Skeletal muscle cell (primary cell): ENCODE measurements around the gene METRN.
A peak's percentile ranks its signal among the peaks of the same experiment; 100 is the strongest.

Experiments used
- DNase-seq: peaks from one replicate; pipeline ENCODE4 v3.0.0-alpha.2; 2010; ENCODE audit warnings: low read depth
- H3K4me3 ChIP-seq: 2 replicates; pipeline ENCODE4 v1.5.1; 2011; ENCODE audit warnings: low read depth, mild to moderate bottlenecking, control low read depth, low read length, moderate library complexity

Gene METRN

DNA sequence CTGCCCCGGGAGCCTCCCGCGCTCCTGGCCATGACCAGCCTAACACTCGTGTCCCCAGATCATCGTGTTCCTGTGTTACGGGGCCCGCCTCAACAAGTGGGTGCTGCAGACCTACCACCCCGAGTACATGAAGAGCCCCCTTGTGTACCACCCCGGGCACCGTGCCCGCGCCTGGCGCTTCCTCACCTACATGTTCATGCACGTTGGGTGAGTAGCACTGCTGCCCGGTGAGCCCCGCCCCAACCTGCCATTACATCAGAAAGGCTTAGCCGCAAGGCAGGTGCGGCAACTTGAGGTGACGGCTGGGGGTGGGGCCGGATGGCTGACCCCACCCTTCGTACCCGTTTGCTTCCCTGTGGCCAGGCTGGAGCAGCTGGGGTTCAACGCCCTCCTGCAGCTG, 38.0 kb upstream of the METRN start:
- no peak overlapping the region for H3K4me3 ChIP-seq
- no peak for DNase-seq

DNA sequence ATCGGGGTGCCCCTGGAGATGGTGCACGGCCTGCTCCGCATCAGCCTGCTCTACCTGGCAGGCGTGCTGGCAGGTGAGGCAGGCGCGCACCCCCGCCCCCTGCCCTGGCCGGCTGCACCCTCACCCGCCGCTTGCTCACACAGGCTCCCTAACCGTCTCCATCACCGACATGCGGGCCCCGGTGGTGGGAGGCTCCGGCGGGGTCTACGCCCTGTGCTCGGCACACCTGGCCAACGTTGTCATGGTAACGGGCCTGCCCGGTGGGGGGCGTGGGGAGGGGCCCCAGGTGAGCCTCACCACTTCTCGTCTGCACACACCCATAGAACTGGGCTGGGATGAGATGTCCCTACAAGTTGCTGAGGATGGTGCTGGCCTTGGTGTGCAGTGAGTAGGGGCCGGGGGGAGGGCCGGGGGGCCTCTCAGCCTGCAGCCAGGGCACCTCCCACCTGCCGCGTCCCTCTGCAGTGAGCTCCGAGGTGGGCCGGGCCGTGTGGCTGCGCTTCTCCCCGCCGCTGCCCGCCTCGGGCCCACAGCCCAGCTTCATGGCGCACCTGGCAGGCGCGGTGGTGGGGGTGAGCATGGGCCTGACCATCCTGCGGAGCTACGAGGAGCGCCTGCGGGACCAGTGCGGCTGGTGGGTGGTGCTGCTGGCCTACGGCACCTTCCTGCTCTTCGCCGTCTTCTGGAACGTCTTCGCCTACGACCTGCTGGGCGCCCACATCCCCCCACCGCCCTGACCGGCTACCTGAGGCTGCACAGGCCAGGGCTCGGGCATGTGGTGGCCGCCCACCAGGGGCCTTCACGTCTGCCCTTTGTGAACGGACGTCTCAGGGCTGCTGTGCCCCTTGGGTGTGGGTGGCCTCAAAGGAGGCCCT, 37.4 kb upstream of the METRN start:
- H3K4me3 ChIP-seq = no peak overlapping the region
- no peak for DNase-seq

- H3K4me3 ChIP-seq = no peak overlapping the region
- no peak for DNase-seq
These were observed 36.6 kb upstream of the METRN start for GRCh38 chr16:678209-678857.

DNA sequence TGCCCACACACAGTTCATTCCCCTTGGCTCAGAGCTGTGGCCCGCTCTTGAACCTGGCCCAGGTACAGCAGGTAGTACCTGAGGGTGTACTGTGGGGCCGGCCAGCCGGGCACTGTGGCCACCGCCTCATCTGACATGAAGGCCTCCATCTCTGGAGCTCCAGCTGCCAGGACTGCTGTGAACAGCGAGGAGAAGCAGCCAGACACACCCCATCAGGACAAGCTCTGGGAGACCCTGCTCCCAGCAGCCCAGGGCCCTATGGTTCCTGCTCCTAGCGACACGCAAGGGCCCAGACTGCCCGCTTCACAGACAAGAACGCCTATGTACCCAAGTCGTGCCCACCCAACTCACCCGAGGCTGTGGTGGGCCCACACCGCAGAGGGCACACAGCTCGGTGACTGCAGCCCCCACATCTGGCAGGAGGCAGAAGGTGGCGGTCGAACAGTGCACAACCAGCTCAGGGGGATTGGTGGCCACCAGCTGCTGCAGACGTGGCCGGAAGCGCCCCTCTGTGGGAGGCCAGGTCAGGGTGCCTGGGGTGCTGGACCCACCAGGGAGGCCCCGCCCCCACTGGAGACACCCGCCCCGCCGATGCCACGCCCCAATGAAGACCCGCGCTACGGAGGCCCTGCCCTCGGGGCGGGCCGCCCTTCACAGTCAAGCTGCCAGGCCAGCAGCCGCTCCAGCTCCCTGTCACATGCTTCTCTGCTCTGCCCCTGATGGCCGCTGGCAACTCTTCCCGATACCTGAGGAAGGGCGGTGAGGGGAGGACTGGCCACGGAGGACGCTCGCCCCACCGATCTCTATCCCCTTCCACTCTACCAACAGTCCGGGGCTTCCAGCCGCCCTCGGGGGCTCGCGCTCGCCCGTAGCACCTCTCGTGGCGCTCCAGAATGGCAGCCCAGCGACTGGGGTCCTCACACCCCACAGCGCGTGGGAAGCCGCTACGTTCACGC, 35.8 kb upstream of the METRN start:
- no peak for DNase-seq

DNA sequence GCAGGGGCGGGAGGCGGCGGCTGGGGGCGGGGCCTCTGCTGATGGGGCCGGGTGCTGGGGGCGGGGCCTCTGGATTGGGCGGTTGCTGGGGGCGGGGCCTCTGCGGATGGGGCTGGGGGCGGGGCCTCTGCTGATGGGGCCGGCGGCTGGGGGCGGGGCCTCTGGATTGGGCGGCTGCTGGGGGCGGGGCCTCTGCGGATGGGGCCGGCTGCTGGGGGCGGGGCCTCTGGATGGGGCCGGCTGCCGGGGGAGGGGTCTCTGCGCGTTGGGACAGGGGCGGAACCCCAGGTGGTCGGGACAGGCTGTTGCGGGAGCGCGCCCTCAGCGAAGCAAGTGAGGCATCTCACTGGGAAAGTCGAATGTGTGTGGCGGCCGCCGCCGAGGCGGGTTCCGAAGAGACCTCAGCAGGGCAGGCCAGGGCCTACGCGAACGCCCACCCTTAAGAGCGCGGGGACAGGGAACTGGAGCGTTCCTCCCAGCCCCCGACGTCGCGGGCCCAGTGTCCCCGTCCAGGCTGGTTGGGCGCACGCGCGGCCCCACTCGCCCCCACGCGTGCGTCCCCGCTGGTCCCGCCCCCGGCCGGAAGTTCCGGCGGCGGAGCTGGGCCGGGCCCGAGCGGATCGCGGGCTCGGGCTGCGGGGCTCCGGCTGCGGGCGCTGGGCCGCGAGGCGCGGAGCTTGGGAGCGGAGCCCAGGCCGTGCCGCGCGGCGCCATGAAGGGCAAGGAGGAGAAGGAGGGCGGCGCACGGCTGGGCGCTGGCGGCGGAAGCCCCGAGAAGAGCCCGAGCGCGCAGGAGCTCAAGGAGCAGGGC, 34.9 kb upstream of the METRN start, which contains the start of gene STUB1:
Gene STUB1, plus strand, starts transcription at position 597 of the 811 bp plus-strand sequence. Its CDS starts 116 bp downstream, at position 713.
- peak within 1 kb of the TSS; percentile 86 for H3K4me3 ChIP-seq
- DNase-seq = no peak

More for the DNA sequence above, 35.8 kb upstream of the METRN start:
- H3K4me3 ChIP-seq = peak overlapping the region; percentile 56

DNA sequence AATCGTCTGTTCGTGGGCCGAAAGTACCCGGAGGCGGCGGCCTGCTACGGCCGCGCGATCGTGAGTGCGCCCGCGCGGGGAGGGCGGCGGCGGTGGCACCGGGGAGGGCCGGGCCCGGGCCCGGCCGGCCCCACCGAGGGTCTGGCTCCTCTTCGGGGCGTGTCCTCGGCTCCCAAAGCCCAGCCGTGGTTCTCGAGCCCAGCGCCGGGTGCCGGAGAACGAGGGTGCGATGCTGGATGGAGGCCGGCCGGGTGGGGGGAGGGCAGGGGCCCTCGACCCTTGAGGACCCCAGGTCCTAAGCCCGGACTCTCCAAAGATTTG, 34.3 kb upstream of the METRN start:
- no peak for DNase-seq
- H3K4me3 ChIP-seq = peak overlapping the region; percentile 86

DNA sequence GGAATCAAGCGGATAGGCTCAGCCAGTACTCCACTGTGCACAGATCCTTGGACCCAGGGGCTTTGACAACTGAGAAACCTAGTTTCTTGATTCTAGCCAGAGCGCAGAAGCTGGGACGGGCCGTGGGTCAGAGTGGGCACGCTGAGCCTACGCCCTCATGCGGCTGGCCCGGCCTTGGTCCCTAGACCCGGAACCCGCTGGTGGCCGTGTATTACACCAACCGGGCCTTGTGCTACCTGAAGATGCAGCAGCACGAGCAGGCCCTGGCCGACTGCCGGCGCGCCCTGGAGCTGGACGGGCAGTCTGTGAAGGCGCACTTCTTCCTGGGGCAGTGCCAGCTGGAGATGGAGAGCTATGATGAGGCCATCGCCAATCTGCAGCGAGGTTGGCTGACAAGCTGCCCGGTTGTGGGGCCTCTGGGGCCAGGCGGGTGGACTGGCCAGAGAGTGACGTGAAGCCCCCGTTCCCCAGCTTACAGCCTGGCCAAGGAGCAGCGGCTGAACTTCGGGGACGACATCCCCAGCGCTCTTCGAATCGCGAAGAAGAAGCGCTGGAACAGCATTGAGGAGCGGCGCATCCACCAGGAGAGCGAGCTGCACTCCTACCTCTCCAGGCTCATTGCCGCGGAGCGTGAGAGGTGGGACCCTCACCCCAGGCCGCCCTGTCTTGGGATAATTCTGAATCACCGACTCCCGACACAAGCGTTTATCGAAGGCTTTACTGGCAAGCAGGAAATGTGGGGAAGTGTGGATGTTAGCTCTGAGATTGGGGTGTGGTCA, 33.8 kb upstream of the METRN start:
- H3K4me3 ChIP-seq = peak overlapping the region; percentile 86
- no peak for DNase-seq

DNA sequence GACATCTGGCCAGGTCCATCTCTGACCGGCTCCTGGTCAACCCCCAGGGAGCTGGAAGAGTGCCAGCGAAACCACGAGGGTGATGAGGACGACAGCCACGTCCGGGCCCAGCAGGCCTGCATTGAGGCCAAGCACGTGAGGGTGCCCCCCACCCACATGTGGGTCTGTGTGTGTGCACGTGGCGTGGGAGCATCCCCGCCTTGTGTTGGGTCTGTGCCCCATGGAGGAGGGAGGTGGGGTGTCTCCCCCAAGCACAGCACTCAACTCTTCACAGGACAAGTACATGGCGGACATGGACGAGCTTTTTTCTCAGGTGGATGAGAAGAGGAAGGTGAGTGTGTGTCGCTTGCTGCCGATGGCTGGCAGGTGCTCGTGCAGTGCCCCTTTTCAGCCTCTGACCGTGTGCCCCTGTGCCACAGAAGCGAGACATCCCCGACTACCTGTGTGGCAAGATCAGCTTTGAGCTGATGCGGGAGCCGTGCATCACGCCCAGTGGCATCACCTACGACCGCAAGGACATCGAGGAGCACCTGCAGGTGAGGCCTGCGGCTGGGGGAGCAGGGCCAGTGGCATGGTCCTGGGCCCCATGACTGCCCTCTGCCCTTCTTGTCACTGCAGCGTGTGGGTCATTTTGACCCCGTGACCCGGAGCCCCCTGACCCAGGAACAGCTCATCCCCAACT, 33.0 kb upstream of the METRN start:
- H3K4me3 ChIP-seq = peak overlapping the region; percentile 86
- DNase-seq = no peak

DNA sequence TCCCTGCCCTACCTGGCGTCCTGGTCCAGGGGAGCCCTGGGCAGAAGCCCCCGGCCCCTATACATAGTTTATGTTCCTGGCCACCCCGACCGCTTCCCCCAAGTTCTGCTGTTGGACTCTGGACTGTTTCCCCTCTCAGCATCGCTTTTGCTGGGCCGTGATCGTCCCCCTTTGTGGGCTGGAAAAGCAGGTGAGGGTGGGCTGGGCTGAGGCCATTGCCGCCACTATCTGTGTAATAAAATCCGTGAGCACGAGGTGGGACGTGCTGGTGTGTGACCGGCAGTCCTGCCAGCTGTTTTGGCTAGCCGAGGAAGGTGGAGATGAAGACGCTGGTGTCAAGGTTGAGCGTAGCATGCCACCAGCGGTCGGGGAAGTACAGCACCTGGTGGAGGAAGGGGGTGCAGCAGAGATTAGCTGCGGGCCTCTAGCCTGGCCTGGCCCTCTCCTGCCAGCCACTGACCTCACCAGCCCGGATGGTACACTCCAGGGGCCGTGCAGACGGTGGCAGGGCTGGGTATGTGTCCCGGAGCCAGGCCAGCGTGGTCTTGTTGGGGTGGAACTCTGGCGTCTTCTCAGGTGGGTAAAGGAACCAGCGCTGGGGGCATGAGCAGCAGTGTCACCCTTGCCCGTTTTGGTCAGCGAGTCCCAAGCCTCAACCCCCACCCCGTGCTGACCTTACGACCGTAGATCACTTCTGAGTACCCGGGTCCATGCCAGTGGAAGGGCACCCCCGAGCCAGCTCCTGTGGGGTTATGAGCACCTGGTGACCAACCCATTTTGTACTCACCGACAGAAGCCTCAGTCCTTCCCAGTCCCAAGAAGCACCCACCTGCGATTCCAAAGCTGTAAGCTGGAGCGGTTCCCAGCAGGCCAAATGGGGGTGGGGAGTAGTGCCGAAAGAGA, 32.2 kb upstream of the METRN start:
- peak overlapping the region; percentile 68 for H3K4me3 ChIP-seq
- DNase-seq = no peak

DNA sequence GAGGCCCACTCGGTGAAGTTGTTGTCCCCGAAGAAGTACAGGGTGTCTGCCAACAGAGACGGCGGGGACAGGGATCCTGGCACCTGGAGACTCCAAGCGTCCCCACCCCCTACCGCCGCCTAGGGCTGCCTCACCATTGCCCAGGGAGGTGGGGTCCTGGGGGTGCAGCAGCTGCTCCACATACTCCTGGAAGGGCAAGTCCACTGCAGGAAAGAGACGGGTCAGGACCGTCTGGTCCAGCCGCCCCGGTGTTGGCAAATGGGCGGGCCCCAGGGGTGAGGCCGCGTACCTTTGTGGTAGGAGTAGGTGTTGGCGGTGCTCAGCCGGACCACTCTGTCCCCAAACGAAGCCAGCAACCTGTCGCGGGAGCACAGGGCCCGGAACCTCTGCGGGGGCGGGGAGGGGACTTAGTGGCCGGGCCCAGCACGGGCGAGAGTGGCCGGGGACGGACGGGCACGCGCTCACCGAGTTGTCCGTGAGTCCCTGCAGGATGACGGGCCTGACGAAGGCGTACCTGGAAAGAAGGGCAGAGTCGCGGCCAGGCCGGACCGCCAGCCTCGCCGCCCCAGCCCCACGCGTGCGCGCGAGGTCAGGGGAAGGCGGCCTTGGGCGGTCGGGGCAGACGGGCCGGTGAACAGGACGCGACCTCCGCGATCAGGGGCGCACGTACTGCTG, 31.4 kb upstream of the METRN start:
- peak overlapping the region; percentile 68 for H3K4me3 ChIP-seq
- DNase-seq = no peak

- peak within 1 kb of the TSS; percentile 68 for H3K4me3 ChIP-seq
- DNase-seq = peak; percentile 79
These were observed 30.7 kb upstream of the METRN start, which contains the start of gene JMJD8 for GRCh38 chr16:684071-684794. TSS of gene JMJD8 (minus strand) at chr16:684334. CDS start at chr16:684319, 15 bp downstream.

- H3K4me3 ChIP-seq = no peak overlapping the region
- DNase-seq = no peak
These were observed 29.8 kb upstream of the METRN start for GRCh38 chr16:684961-685696.

DNA sequence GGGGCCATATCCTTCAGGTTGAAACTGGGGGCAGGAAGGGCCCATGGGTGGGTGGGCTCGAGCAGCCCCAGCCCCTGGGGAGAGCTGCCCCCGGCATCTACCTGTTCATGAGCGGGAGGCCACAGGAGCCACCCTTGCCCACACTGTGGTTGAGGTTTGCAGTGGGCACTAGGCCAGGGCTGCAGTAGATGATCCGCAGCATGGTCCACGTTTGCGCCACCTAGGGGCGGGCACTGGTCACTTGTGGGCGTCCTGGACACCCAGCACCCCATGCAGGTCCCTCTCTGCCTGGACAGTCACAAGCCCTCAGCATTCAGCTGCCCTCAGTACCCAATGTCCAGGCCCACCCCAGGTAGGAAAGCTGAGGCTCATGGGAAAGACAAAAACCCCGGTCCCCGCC, 29.0 kb upstream of the METRN start:
- no peak for DNase-seq
- no peak overlapping the region for H3K4me3 ChIP-seq

- H3K4me3 ChIP-seq = no peak overlapping the region
- DNase-seq = no peak
These were observed 28.3 kb upstream of the METRN start for GRCh38 chr16:686459-687260.
